ENCODE data around the gene SUV39H1. TPM values are rescaled to one million over a fixed set of nuclear protein-coding genes. Genes with fewer than 3 reads are reported as not detected.

Gene SUV39H1, protein sequence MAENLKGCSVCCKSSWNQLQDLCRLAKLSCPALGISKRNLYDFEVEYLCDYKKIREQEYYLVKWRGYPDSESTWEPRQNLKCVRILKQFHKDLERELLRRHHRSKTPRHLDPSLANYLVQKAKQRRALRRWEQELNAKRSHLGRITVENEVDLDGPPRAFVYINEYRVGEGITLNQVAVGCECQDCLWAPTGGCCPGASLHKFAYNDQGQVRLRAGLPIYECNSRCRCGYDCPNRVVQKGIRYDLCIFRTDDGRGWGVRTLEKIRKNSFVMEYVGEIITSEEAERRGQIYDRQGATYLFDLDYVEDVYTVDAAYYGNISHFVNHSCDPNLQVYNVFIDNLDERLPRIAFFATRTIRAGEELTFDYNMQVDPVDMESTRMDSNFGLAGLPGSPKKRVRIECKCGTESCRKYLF
- total RNA-seq: 0.85 and 1.3 TPM in 2 replicates

GRCh38 chrX:48696301-48696908 lies at the start of gene SUV39H1:
SUV39H1 (plus strand) TSS chrX:48696734; CDS start chrX:48696785, 51 bp downstream.

GRCh38 chrX:48683411-48683982 lies 13.0 kb upstream of the SUV39H1 start, which contains the start of gene WAS:
WAS (plus strand) TSS chrX:48683799; CDS start chrX:48683854, 55 bp downstream.

Other genes starting within 250 kb of the SUV39H1 start
- gene SLC38A5, start 226.5 kb upstream of the SUV39H1 start, total RNA-seq: 23.3 and 40.4 TPM in 2 replicates
- 33.6 and 35.8 TPM in 2 replicates for gene FTSJ1, start 220.5 kb upstream of the SUV39H1 start, total RNA-seq
- gene PORCN, start 187.7 kb upstream of the SUV39H1 start, total RNA-seq: 10.0 and 11.1 TPM in 2 replicates
- gene EBP, start 174.9 kb upstream of the SUV39H1 start, total RNA-seq: 50.1 and 72.2 TPM in 2 replicates
- gene TBC1D25, start 157.0 kb upstream of the SUV39H1 start, total RNA-seq: 3.7 and 5.4 TPM in 2 replicates
- 76.8 and 295 TPM in 2 replicates for gene RBM3, start 122.2 kb upstream of the SUV39H1 start, total RNA-seq
- gene WDR13, start 99.2 kb upstream of the SUV39H1 start, total RNA-seq: 171 and 172 TPM in 2 replicates
- 0.09 TPM in 1 of 2 replicates, not detected in the other for gene WAS, start 12.9 kb upstream of the SUV39H1 start, total RNA-seq
- gene GLOD5, start 65.0 kb downstream of the SUV39H1 start, total RNA-seq: not detected in 2 replicates
- gene GATA1, start 89.9 kb downstream of the SUV39H1 start, total RNA-seq: not detected in 2 replicates
- 16.8 and 25.5 TPM in 2 replicates for gene HDAC6, start 105.3 kb downstream of the SUV39H1 start, total RNA-seq
- gene ERAS, start 129.8 kb downstream of the SUV39H1 start, total RNA-seq: not detected in 2 replicates
- 0.09 TPM in 1 of 2 replicates, not detected in the other for gene PCSK1N, start 138.9 kb downstream of the SUV39H1 start, total RNA-seq
- 23.1 and 28.7 TPM in 2 replicates for gene TIMM17B, start 201.0 kb downstream of the SUV39H1 start, total RNA-seq
- gene PQBP1, start 201.2 kb downstream of the SUV39H1 start, total RNA-seq: 70.8 and 73.0 TPM in 2 replicates
- gene SLC35A2, start 214.9 kb downstream of the SUV39H1 start, total RNA-seq: 10.5 and 12.1 TPM in 2 replicates
- gene PIM2, start 222.3 kb downstream of the SUV39H1 start, total RNA-seq: 1.3 and 2.7 TPM in 2 replicates

Data from smooth muscle cell of bladder (primary cell).